Measurements from ENCODE around the gene GOLGA3.
"Not testable (repeated sequence)": the region's sequence is repeated elsewhere in the genome, so short reads cannot be mapped to it uniquely, and the experiment has no call there.

The GOLGA3 gene

GRCh38 chr12:132766380-132767085, 62.1 kb downstream of the GOLGA3 start:
- TF ChIP-seq CTCF (conservative IDR thresholded peaks at IDR 0.05; ENCODE audit: low read depth, low read length): no peak
- no peak overlapping the region for H3K4me3 ChIP-seq (ENCODE audit: low read depth, low read length)
- no peak for DNase-seq (ENCODE audit: low read depth)

- no peak overlapping the region for H3K4me3 ChIP-seq (ENCODE audit: low read depth, low read length)
- no peak for DNase-seq (ENCODE audit: low read depth)
- TF ChIP-seq CTCF (conservative IDR thresholded peaks at IDR 0.05; ENCODE audit: low read depth, low read length): no peak
Measured at GRCh38 chr12:132765361-132765760, 63.3 kb downstream of the GOLGA3 start.

- H3K4me3 ChIP-seq (ENCODE audit: low read depth, low read length): no peak overlapping the region
- no peak for DNase-seq (ENCODE audit: low read depth)
- TF ChIP-seq CTCF (conservative IDR thresholded peaks at IDR 0.05; ENCODE audit: low read depth, low read length): no peak
Measured at GRCh38 chr12:132764231-132764630, 64.4 kb downstream of the GOLGA3 start.

- peak; percentile 22 for TF ChIP-seq CTCF (conservative IDR thresholded peaks at IDR 0.05; ENCODE audit: low read depth, low read length)
- H3K4me3 ChIP-seq (ENCODE audit: low read depth, low read length): peak overlapping the region; percentile 78
- peak; percentile 91 for DNase-seq (ENCODE audit: low read depth)
Measured at GRCh38 chr12:132761921-132762583, 66.6 kb downstream of the GOLGA3 start.

- TF ChIP-seq CTCF (conservative IDR thresholded peaks at IDR 0.05; ENCODE audit: low read depth, low read length): no peak
- DNase-seq (ENCODE audit: low read depth): peak; percentile 81
Measured at GRCh38 chr12:132761032-132761920, 67.4 kb downstream of the GOLGA3 start, which contains the start of gene ANKLE2. Gene ANKLE2, minus strand, starts transcription at chr12:132761832. Its CDS starts 34 bp downstream, at chr12:132761798.

GRCh38 chr12:132759359-132759758, 69.3 kb downstream of the GOLGA3 start:
- no peak for DNase-seq (ENCODE audit: low read depth)
- peak overlapping the region; percentile 11 for H3K4me3 ChIP-seq (ENCODE audit: low read depth, low read length)
- no peak for TF ChIP-seq CTCF (conservative IDR thresholded peaks at IDR 0.05; ENCODE audit: low read depth, low read length)

More at GRCh38 chr12:132761032-132761920, 67.4 kb downstream of the GOLGA3 start, which contains the start of gene ANKLE2:
- peak within 1 kb of the TSS; percentile 78 for H3K4me3 ChIP-seq (ENCODE audit: low read depth, low read length)

- DNase-seq (ENCODE audit: low read depth); H3K4me3 ChIP-seq (ENCODE audit: low read depth, low read length): not testable (repeated sequence)
Measured at GRCh38 chr12:132758825-132759224, 69.8 kb downstream of the GOLGA3 start.

All from choroid plexus epithelial cell (primary cell).